K562 (cell line): ENCODE results near the gene SON. TPM values are rescaled to one million over a fixed set of nuclear protein-coding genes. Genes with fewer than 3 reads are reported as not detected.
"Not testable (repeated sequence)": the region's sequence is repeated elsewhere in the genome, so short reads cannot be mapped to it uniquely, and the experiment has no call there.

Source experiments
- ATAC-seq: fragments of 200-7000 bp; cut with Tn5 transposase; 3 replicates; pipeline ENCODE4 v1.9.1; 2020; ENCODE audit warnings: moderate library complexity
- BruUV-seq: library from RNA; stranded (reverse); fragments of 400-500 nt; replicated peaks from 2 replicates; lab custom pipeline; 2021; lab: Mats Ljungman, UMichigan
- CTCF ChIA-PET: fragments of 300-600 bp; formaldehyde crosslinking; extraction: SDS; loops from one replicate; lab custom pipeline; 2021; ENCODE audit warnings: low intra/inter-chr PET ratio; lab: Yijun Ruan, JAX
- POLR2A ChIA-PET: fragments of 300-600, 350-650 bp; sonication (Branson Sonifier 250); formaldehyde crosslinking; extraction: SDS; loops from one replicate; lab custom pipeline; 2021; ENCODE audit warnings: antibody characterized with exemption, inconsistent platforms; lab: Yijun Ruan, JAX
- DNase-seq, 4 experiments: peaks; one replicate each; pipeline versions ENCODE4 v3.0.0 to v3.0.0-alpha.2; 2011 to 2018; ENCODE audit warnings: low spot score in 3 of 4, mixed read lengths in 3 of 4; ENCODE audit errors: extremely low read depth in 1 of 4
- FAIRE-seq: peaks from 2 replicates; lab custom pipeline; 2011; peaks lifted over from hg19 to GRCh38; lab: Jason Lieb, UNC
- H2AFZ ChIP-seq: 2 replicates; pipeline ENCODE4 v1.6.0; 2011; ENCODE audit warnings: low read depth, low read length, control low read depth, inconsistent platforms
- H3K27ac ChIP-seq: fragments of 200-600 bp; 3 replicates; pipeline ENCODE4 v1.8.0; 2011; ENCODE audit warnings: low read depth, mild to moderate bottlenecking, control low read depth, inconsistent platforms, low read length, moderate library complexity, mixed read lengths; ENCODE audit errors: extremely low read depth
- H3K27me3 ChIP-seq, 2 experiments: fragments of 300-600 bp in 1 of 2; 2 replicates in 1 of 2; 3 replicates in 1 of 2; pipeline versions ENCODE4 v1.6.0 to v1.8.0; 2011; ENCODE audit warnings: inconsistent platforms in 2 of 2, low read length in 2 of 2, mild to moderate bottlenecking in 1 of 2, mixed read lengths in 1 of 2, moderate library complexity in 1 of 2; ENCODE audit not compliant: control insufficient read depth in 2 of 2, insufficient read depth in 2 of 2
- H3K36me3 ChIP-seq: fragments of 300-600 bp; 3 replicates; pipeline ENCODE4 v1.8.0; 2011; ENCODE audit warnings: mild to moderate bottlenecking, low read length, inconsistent platforms; ENCODE audit not compliant: control insufficient read depth, insufficient read depth
- H3K4me1 ChIP-seq, 2 experiments: fragments of 200-600 bp in 1 of 2; replicated peaks in 1 of 2; 2 replicates in 1 of 2; 3 replicates in 1 of 2; pipeline versions ENCODE4 v1.5.1 to v1.8.0; 2011; ENCODE audit warnings: inconsistent platforms in 2 of 2, low read length in 2 of 2, mild to moderate bottlenecking in 1 of 2, mixed read lengths in 1 of 2, moderate library complexity in 1 of 2; ENCODE audit not compliant: control insufficient read depth in 2 of 2, insufficient read depth in 2 of 2
- H3K4me2 ChIP-seq: 2 replicates; pipeline ENCODE4 v1.6.1; 2011; ENCODE audit warnings: low read length, control low read depth, inconsistent platforms, mixed read lengths; ENCODE audit not compliant: insufficient read depth
- H3K4me3 ChIP-seq: fragments of 200-600 bp; sonication (generic), shearing (Covaris generic); 2 replicates; pipeline ENCODE4 v1.5.1; 2016; ENCODE audit warnings: control low read depth, inconsistent platforms
- H3K79me2 ChIP-seq: fragments of 200-600 bp; 3 replicates; pipeline ENCODE4 v1.8.0; 2011; ENCODE audit warnings: low read length, inconsistent platforms; ENCODE audit not compliant: control insufficient read depth, insufficient read depth
- H3K9ac ChIP-seq, 2 experiments: 2 replicates each; pipeline versions ENCODE4 v1.6.0 to v1.6.1; 2011; ENCODE audit warnings: low read depth in 2 of 2, low read length in 2 of 2, control low read depth in 1 of 2, inconsistent platforms in 1 of 2, mild to moderate bottlenecking in 1 of 2, mixed read lengths in 1 of 2; ENCODE audit not compliant: insufficient read depth in 1 of 2
- H3K9me1 ChIP-seq: one replicate; pipeline ENCODE4 v1.6.0; 2011; ENCODE audit warnings: inconsistent platforms, mild to moderate bottlenecking, low read length, moderate library complexity; ENCODE audit not compliant: control insufficient read depth, insufficient read depth
- H3K9me3 ChIP-seq: replicated peaks from 2 replicates; pipeline ENCODE4 v1.5.1; 2011; ENCODE audit warnings: low read depth, low read length, inconsistent platforms; ENCODE audit not compliant: control insufficient read depth, insufficient read depth
- H4K20me1 ChIP-seq: replicated peaks from 2 replicates; pipeline ENCODE4 v1.6.1; 2011; ENCODE audit warnings: low read length, inconsistent platforms, mixed read lengths; ENCODE audit not compliant: control insufficient read depth, insufficient read depth
- BACH1 ChIP-seq: fragments of 200-800 bp; sonication (Bioruptor generic); IDR thresholded peaks from 2 replicates; pipeline ENCODE4 v1.6.1; 2016; ENCODE audit warnings: missing genetic modification characterization, missing compliant biosample characterization
- DIDO1 ChIP-seq: fragments of 450-650 bp; IDR thresholded peaks from 2 replicates; pipeline ENCODE4 v1.6.1; 2016; ENCODE audit warnings: low read depth, missing biosample characterization, missing genetic modification characterization
- E2F1 ChIP-seq: sonication (generic); formaldehyde crosslinking; IDR thresholded peaks from 2 replicates; pipeline ENCODE4 v1.8.1; 2023; ENCODE audit warnings: mild to moderate bottlenecking, missing genetic modification reagents, moderate library complexity
- ELF2 ChIP-seq: fragments of 250-450 bp; sonication (Bioruptor Pico); IDR thresholded peaks from 2 replicates; pipeline ENCODE4 v1.5.0; 2021; ENCODE audit warnings: mild to moderate bottlenecking
- GTF2F1 ChIP-seq: IDR thresholded peaks from 2 replicates; pipeline ENCODE4 v1.6.1; 2011; ENCODE audit warnings: low read depth, low read length, improper control_type of control experiment
- PTRF ChIP-seq: fragments of 450-650 bp; IDR thresholded peaks from 2 replicates; pipeline ENCODE4 v1.6.1; 2016; ENCODE audit warnings: mild to moderate bottlenecking, missing genetic modification characterization, missing compliant biosample characterization
- RBM25 ChIP-seq: fragments of 200-400 bp; formaldehyde crosslinking; IDR thresholded peaks from 2 replicates; pipeline ENCODE4 v1.6.1; 2018; ENCODE audit warnings: low read length, low read depth, moderate library complexity; ENCODE audit not compliant: severe bottlenecking
- STAG1 ChIP-seq: sonication (generic); formaldehyde crosslinking; IDR thresholded peaks from 2 replicates; pipeline ENCODE4 v1.5.0; 2020; ENCODE audit warnings: missing genetic modification reagents, borderline replicate concordance
- USF1 ChIP-seq: sonication (generic); formaldehyde crosslinking; IDR thresholded peaks from 2 replicates; pipeline ENCODE4 v1.9.0; 2022; ENCODE audit warnings: mild to moderate bottlenecking, missing genetic modification reagents
- ZBTB7A ChIP-seq: IDR thresholded peaks from 2 replicates; pipeline ENCODE4 v1.6.1; 2011; ENCODE audit warnings: low read depth, mild to moderate bottlenecking, low read length, moderate library complexity, borderline replicate concordance; ENCODE audit not compliant: control insufficient read depth
- ZC3H8 ChIP-seq: fragments of 450-650 bp; IDR thresholded peaks from 2 replicates; pipeline ENCODE4 v1.6.1; 2017
- ZNF143 ChIP-seq: sonication (generic); formaldehyde crosslinking; IDR thresholded peaks from 2 replicates; pipeline ENCODE4 v1.9.0; 2022; ENCODE audit warnings: mild to moderate bottlenecking, missing genetic modification reagents
- ZNF146 ChIP-seq: IDR thresholded peaks from one replicate; pipeline ENCODE4 v1.6.1; 2018; ENCODE audit warnings: missing compliant biosample characterization; ENCODE audit not compliant: unreplicated experiment
- ZNF197 ChIP-seq: fragments of 200-800 bp; sonication (Bioruptor generic); IDR thresholded peaks from 2 replicates; pipeline ENCODE4 v1.6.1; 2016; ENCODE audit warnings: low read depth, missing genetic modification characterization, missing compliant biosample characterization
- ZNF695 ChIP-seq: fragments of 450-650 bp; formaldehyde crosslinking; IDR thresholded peaks from 2 replicates; pipeline ENCODE4 v1.4.0; 2020; ENCODE audit warnings: mild to moderate bottlenecking, moderate library complexity
- WGBS: fragments of 100-300 bp; shearing (Covaris generic); methylation state at CpG from one replicate; pipeline ENCODE4 v1.1.6; 2016; ENCODE audit warnings: low coverage, mixed read lengths; ENCODE audit not compliant: insufficient coverage; ENCODE audit errors: missing lambda C conversion rate; 5-methylcytosine and 5-hydroxymethylcytosine counted together
- in situ Hi-C: fragments of 300-500 bp; cut with MboI; formaldehyde crosslinking; loops from 4 replicates; pipeline ENCODE4 v1.15.0; 2018; ENCODE audit warnings: inconsistent platforms, mixed read lengths
- intact Hi-C: fragments of 100-400 bp; cut with micrococcal nuclease; formaldehyde crosslinking; loops from 2 replicates; pipeline ENCODE4 v1.14.2; 2022
- polyA plus RNA-seq, 8 experiments: library from polyadenylated mRNA; depleted of rRNA in 4 of 8; stranded (reverse) in 5 of 8; unstranded in 3 of 8; fragments of >200 nt; fragmentation: Nextera tagmentation in 2 of 8; fragmentation: Illumina TruSeq in 1 of 8; extraction: Ambion mirVana in 2 of 8; extraction: Trizol in 1 of 8; gene quantifications; 2 replicates each; pipeline versions ENCODE4 v1.2.1 to v1.2.3, GENCODE V29; 2011 to 2014; ENCODE audit warnings: inconsistent platforms in 1 of 8, missing spikeins in 1 of 8
- total RNA-seq, 7 experiments: library from RNA; depleted of rRNA in 6 of 7; stranded (reverse); fragments of >200 nt in 6 of 7; fragmentation: Illumina TruSeq in 2 of 7; extraction: Trizol in 2 of 7; gene quantifications; 2 replicates each; pipeline versions ENCODE4 v1.2.1 to v1.2.3, GENCODE V29; 2011 to 2021; ENCODE audit warnings: low replicate concordance in 1 of 7

Gene SON
- total and polyA plus RNA-seq, 9 of the 15 experiments (the other 6 are each of a cell fraction or from before 2014, with no cell fraction given), result 105 to 742 (median 187) TPM

- H4K20me1 ChIP-seq, H3K27me3 ChIP-seq, DNase-seq, H3K27ac ChIP-seq, H3K9me1 ChIP-seq, intact Hi-C loops, BruUV-seq, in situ Hi-C loops, H3K9ac ChIP-seq, H3K79me2 ChIP-seq, ATAC-seq, H3K4me3 ChIP-seq, H2AFZ ChIP-seq, CTCF ChIA-PET, H3K9me3 ChIP-seq, FAIRE-seq, H3K4me2 ChIP-seq: not testable (repeated sequence)
- POLR2A ChIA-PET, result interaction anchor here (0.5 to 1.2 kb wide), 3 partner anchors 11 to 24 kb away, joined by 3 to 6 read pairs (median 4); no protein-coding TSS in a partner anchor
- peaks cover 0 to 10% of the 10 kb centered on the region in 2 experiments; a peak in 3 of 5 replicates for H3K4me1 ChIP-seq
- TF ChIP-seq RBM25 (peak; percentile 42), ZNF146 (CRISPR knock-in tag) (peak; percentile 95)
- peaks cover 94% of the 10 kb centered on the region for H3K36me3 ChIP-seq
- WGBS, result 100% methylated on average over 1 of the region's 1 CpG
Measured at GRCh38 chr21:33507003-33507402, 35.8 kb upstream of the SON start.

- intact Hi-C loops, result no loop called here
- H3K36me3 ChIP-seq, result peaks cover 96% of the 10 kb centered on the region
- TF ChIP-seq USF1 (CRISPR knock-in tag) (no peak), DIDO1 (tag) (no peak), ZNF197 (no peak), RBM25 (no peak), E2F1 (no peak), ZBTB7A (no peak), PTRF (tag) (no peak), ELF2 (no peak), ZC3H8 (no peak), STAG1 (no peak), ZNF695 (CRISPR knock-in tag) (no peak), BACH1 (tag) (no peak), GTF2F1 (no peak), ZNF143 (CRISPR knock-in tag) (no peak)
Measured at GRCh38 chr21:33510826-33511225, 32.0 kb upstream of the SON start.

More at GRCh38 chr21:33510826-33511225, 32.0 kb upstream of the SON start:
- Histone ChIP-seq H3K27me3 (no peaks in the 10 kb centered on the region), H3K4me2 (peak overlapping the region; percentile 48; the same call in 1 of the 2 replicates), H3K27ac (0 out of 3 replicates have a peak overlapping the region, but pooled peaks have one; percentile 31), H3K4me1 (peaks cover 0 to 10% of the 10 kb centered on the region in 2 experiments; a peak in 3 of 5 replicates), H3K9me1 (no peaks in the 10 kb centered on the region), H3K9me3 (no peaks in the 10 kb centered on the region), H3K79me2 (no peaks in the 10 kb centered on the region; the same call in 2 of the 3 replicates), H2AFZ (no peak overlapping the region), H3K4me3 (no peak overlapping the region), H4K20me1 (no peaks in the 10 kb centered on the region), H3K9ac (peak overlapping the region in 1 of 2 experiments; percentile 10; a peak in 1 of 4 replicates)
- ChIA-PET CTCF (no interaction called here), POLR2A (interaction anchor here (1.0 kb wide), 2 partner anchors 18 to 41 kb away, joined by 3 read pairs; no protein-coding TSS in a partner anchor)
- no TSS peak for BruUV-seq
- FAIRE-seq, result peak; percentile 66
- ATAC-seq, result peak; percentile 71
- in situ Hi-C loops, result no loop called here
- DNase-seq, result peak; percentile 60 to 81 (median 64)
- WGBS, result 47% methylated on average over 8 of the region's 8 CpGs
